LNCAP (cell line): ENCODE data around the gene UBE2J1.

Experiments
- CTCF ChIP-seq: fragments of 450-650 bp; IDR thresholded peaks from 2 replicates; pipeline ENCODE4 v1.5.1; 2017; ENCODE audit warnings: mild to moderate bottlenecking

The UBE2J1 gene

GRCh38 chr6:89387516-89388201 is 35.1 kb upstream of the UBE2J1 start:
- TF ChIP-seq CTCF: no peak

- TF ChIP-seq CTCF: no peak
Measured at GRCh38 chr6:89386917-89387491, 34.5 kb upstream of the UBE2J1 start.

- no peak for TF ChIP-seq CTCF
Measured at GRCh38 chr6:89385846-89386245, 33.3 kb upstream of the UBE2J1 start.

GRCh38 chr6:89385156-89385667 is 32.7 kb upstream of the UBE2J1 start:
- no peak for TF ChIP-seq CTCF

- no peak for TF ChIP-seq CTCF
Measured at GRCh38 chr6:89381031-89381430, 28.5 kb upstream of the UBE2J1 start.

- TF ChIP-seq CTCF: no peak
Measured at GRCh38 chr6:89379281-89379680, 26.8 kb upstream of the UBE2J1 start.

GRCh38 chr6:89378628-89379027 is 26.1 kb upstream of the UBE2J1 start:
- no peak for TF ChIP-seq CTCF
